Measurements from ENCODE around the gene LPCAT4. TPM values are rescaled to one million over a fixed set of nuclear protein-coding genes. Genes with fewer than 3 reads are reported as not detected.

LPCAT4 gene
- polyA plus RNA-seq, 1 of the 3 experiments (the other 2 are of a cell fraction): 88.4 TPM

GRCh38 chr15:34361278-34361677 is 5.7 kb downstream of the LPCAT4 start:
- no peaks in the 10 kb centered on the region for H3K9me3 ChIP-seq
- H4K20me1 ChIP-seq (ENCODE audit: insufficient read depth): peaks cover 13% of the 10 kb centered on the region
- peaks cover 13 to 65% of the 10 kb centered on the region in 2 experiments for H3K36me3 ChIP-seq (replicated peaks in 1 of 2; ENCODE audit: control insufficient read depth in 1 of 2, insufficient read depth in 2 of 2, low read length in 1 of 2)
- H3K4me3 ChIP-seq (ENCODE audit: low read depth in 2 of 2, low read length in 1 of 2): no peak overlapping the region
- TF ChIP-seq FOXJ3 (CRISPR knock-in tag; IDR thresholded peaks at IDR 0.05) (no peak), MXI1 (IDR thresholded peaks at IDR 0.05; ENCODE audit: low read depth, low read length) (no peak), NRF1 (IDR thresholded peaks at IDR 0.05; ENCODE audit: low read depth, low read length) (no peak)
- no peaks in the 10 kb centered on the region for H3K27me3 ChIP-seq (ENCODE audit: insufficient read depth)
- no peak overlapping the region for H3K4me2 ChIP-seq
- H3K27ac ChIP-seq (ENCODE audit: low read depth in 2 of 2, low read length in 1 of 2): no peak overlapping the region
- H3K9ac ChIP-seq: no peak overlapping the region
- H2AFZ ChIP-seq (ENCODE audit: low read depth): no peak overlapping the region
- peaks cover 18% of the 10 kb centered on the region for H3K79me2 ChIP-seq (ENCODE audit: insufficient read depth)
- no peak for DNase-seq
- CTCF ChIA-PET: interaction anchor here (1.2 to 1.5 kb wide), 2 partner anchors 120 to 227 kb away, joined by 3 to 4 read pairs; no protein-coding TSS in a partner anchor
- POLR2A ChIA-PET: interaction anchor here (1.0 kb wide), 1 partner anchor 23 kb away, joined by 3 read pairs; no protein-coding TSS in a partner anchor
- peaks cover 0 to 13% of the 10 kb centered on the region in 2 experiments; a peak in 1 of 4 replicates for H3K4me1 ChIP-seq (ENCODE audit: control insufficient read depth in 1 of 2, insufficient read depth in 2 of 2, low read depth in 1 of 2, low read length in 1 of 2)
- no peaks in the 10 kb centered on the region for H3F3A ChIP-seq (replicated peaks; ENCODE audit: insufficient read depth)
- WGBS (ENCODE audit: low lambda C conversion rate): 100% methylated on average over 1 of the region's 7 CpGs
- H3K9me2 ChIP-seq: no peaks in the 10 kb centered on the region

- Histone ChIP-seq H3K9me3 (no peaks in the 10 kb centered on the region), H3K4me1 (ENCODE audit: control insufficient read depth in 1 of 2, insufficient read depth in 2 of 2, low read depth in 1 of 2, low read length in 1 of 2) (peaks cover 0 to 4% of the 10 kb centered on the region in 2 experiments; a peak in 1 of 4 replicates), H4K20me1 (ENCODE audit: insufficient read depth) (peaks cover 6% of the 10 kb centered on the region; the same call in 1 of the 2 replicates), H3K9me2 (no peaks in the 10 kb centered on the region), H3F3A (replicated peaks; ENCODE audit: insufficient read depth) (no peaks in the 10 kb centered on the region), H3K4me3 (ENCODE audit: low read depth in 2 of 2, low read length in 1 of 2) (no peak overlapping the region), H2AFZ (ENCODE audit: low read depth) (no peak overlapping the region), H3K79me2 (ENCODE audit: insufficient read depth) (peaks cover 9% of the 10 kb centered on the region), H3K9ac (no peak overlapping the region), H3K4me2 (no peak overlapping the region), H3K27ac (ENCODE audit: low read depth in 2 of 2, low read length in 1 of 2) (no peak overlapping the region), H3K36me3 (replicated peaks in 1 of 2; ENCODE audit: control insufficient read depth in 1 of 2, insufficient read depth in 2 of 2, low read length in 1 of 2) (peaks cover 13 to 69% of the 10 kb centered on the region in 2 experiments), H3K27me3 (ENCODE audit: insufficient read depth) (no peaks in the 10 kb centered on the region)
- 100% methylated on average over 1 of the region's 1 CpG for WGBS (ENCODE audit: low lambda C conversion rate)
- DNase-seq: no peak
- POLR2A ChIA-PET: interaction anchor here (1.0 kb wide), 2 partner anchors 22 kb away, joined by 3 read pairs; partner anchors contain the start of gene SLC12A6
- TF ChIP-seq, protein P1, sequence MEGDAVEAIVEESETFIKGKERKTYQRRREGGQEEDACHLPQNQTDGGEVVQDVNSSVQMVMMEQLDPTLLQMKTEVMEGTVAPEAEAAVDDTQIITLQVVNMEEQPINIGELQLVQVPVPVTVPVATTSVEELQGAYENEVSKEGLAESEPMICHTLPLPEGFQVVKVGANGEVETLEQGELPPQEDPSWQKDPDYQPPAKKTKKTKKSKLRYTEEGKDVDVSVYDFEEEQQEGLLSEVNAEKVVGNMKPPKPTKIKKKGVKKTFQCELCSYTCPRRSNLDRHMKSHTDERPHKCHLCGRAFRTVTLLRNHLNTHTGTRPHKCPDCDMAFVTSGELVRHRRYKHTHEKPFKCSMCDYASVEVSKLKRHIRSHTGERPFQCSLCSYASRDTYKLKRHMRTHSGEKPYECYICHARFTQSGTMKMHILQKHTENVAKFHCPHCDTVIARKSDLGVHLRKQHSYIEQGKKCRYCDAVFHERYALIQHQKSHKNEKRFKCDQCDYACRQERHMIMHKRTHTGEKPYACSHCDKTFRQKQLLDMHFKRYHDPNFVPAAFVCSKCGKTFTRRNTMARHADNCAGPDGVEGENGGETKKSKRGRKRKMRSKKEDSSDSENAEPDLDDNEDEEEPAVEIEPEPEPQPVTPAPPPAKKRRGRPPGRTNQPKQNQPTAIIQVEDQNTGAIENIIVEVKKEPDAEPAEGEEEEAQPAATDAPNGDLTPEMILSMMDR (IDR thresholded peaks at IDR 0.05): no peak
- CTCF ChIA-PET: interaction anchor here (1.2 to 1.5 kb wide), 3 partner anchors 17 to 228 kb away, joined by 3 to 8 read pairs (median 4); partner anchors contain the start of genes NOP10 and NUTM1
Measured at GRCh38 chr15:34360298-34360697, 6.7 kb downstream of the LPCAT4 start.

DNA sequence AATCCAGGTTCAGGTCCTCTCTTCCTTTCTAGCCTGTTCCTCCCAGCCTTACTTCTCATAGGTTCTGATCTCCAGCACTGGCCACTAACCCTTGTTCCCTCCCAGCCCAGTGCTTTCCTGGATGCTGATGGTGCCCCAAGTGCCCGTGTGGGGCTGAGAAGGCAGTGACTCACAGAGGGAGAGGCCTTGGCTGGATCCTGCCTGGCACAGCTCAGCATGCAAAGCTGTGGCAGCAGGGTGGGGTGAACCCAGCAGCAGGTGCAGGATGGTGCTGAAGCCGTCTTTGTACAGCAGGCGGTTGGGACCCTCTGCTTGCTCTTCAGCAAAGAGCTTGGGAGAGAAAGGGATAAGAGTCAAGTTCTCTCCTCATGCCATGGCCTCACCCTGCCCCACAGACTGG is 7.6 kb downstream of the LPCAT4 start:
- TF ChIP-seq RCOR1 (IDR thresholded peaks at IDR 0.05; ENCODE audit: low read length) (no peak), RAD21 (IDR thresholded peaks at IDR 0.05; ENCODE audit: low read length) (no peak), FOSL2 (IDR thresholded peaks at IDR 0.05; ENCODE audit: borderline replicate concordance, low read depth) (no peak), SMC3 (IDR thresholded peaks at IDR 0.05; ENCODE audit: low read depth, low read length) (no peak), RFX5 (IDR thresholded peaks at IDR 0.05; ENCODE audit: low read length) (no peak), CHD2 (IDR thresholded peaks at IDR 0.05; ENCODE audit: low read length, partially characterized antibody) (no peak), TAF1 (IDR thresholded peaks at IDR 0.05; ENCODE audit: borderline replicate concordance, low read depth, low read length) (no peak)
- Histone ChIP-seq H3K4me3 (ENCODE audit: low read depth in 2 of 2, low read length in 1 of 2) (no peak overlapping the region), H3K4me2 (no peak overlapping the region), H3K79me2 (ENCODE audit: insufficient read depth) (no peaks in the 10 kb centered on the region; the same call in 1 of the 2 replicates), H3K36me3 (replicated peaks in 1 of 2; ENCODE audit: control insufficient read depth in 1 of 2, insufficient read depth in 2 of 2, low read length in 1 of 2) (peaks cover 13 to 69% of the 10 kb centered on the region in 2 experiments), H3K9me2 (no peaks in the 10 kb centered on the region), H2AFZ (ENCODE audit: low read depth) (no peak overlapping the region), H3K4me1 (ENCODE audit: control insufficient read depth in 1 of 2, insufficient read depth in 2 of 2, low read depth in 1 of 2, low read length in 1 of 2) (no peaks in the 10 kb centered on the region), H4K20me1 (ENCODE audit: insufficient read depth) (no peaks in the 10 kb centered on the region), H3F3A (replicated peaks; ENCODE audit: insufficient read depth) (no peaks in the 10 kb centered on the region), H3K9me3 (no peaks in the 10 kb centered on the region), H3K27me3 (ENCODE audit: insufficient read depth) (no peaks in the 10 kb centered on the region), H3K27ac (ENCODE audit: low read depth in 2 of 2, low read length in 1 of 2) (no peak overlapping the region), H3K9ac (no peak overlapping the region)
- no peak for DNase-seq
- POLR2A ChIA-PET: interaction anchor here (1.0 kb wide), 1 partner anchor 21 kb away, joined by 3 read pairs; the partner anchor contains the start of gene SLC12A6
- CTCF ChIA-PET: interaction anchor here (1.4 kb wide), 1 partner anchor 16 kb away, joined by 8 read pairs; the partner anchor contains the start of genes NOP10 and NUTM1
- 71% methylated on average over 3 of the region's 3 CpGs for WGBS (ENCODE audit: low lambda C conversion rate)

Measured in SK-N-SH (cell line).